NK-92 (cell line): Measurements from ENCODE around the gene BNC2.

Source experiments
- DNase-seq: peaks from one replicate; lab custom pipeline; 2025; ENCODE audit not compliant: unreplicated experiment; lab: John Stamatoyannopoulos, UW

The BNC2 gene

GRCh38 chr9:16817514-16817913 is 53.0 kb downstream of the BNC2 start:
- DNase-seq = no peak

- DNase-seq = no peak
These were observed 53.5 kb downstream of the BNC2 start for GRCh38 chr9:16817002-16817401.

- DNase-seq = no peak
These were observed 54.5 kb downstream of the BNC2 start for GRCh38 chr9:16816011-16816410.

GRCh38 chr9:16815079-16815478 is 55.4 kb downstream of the BNC2 start:
- DNase-seq = no peak

- DNase-seq = no peak
These were observed 56.6 kb downstream of the BNC2 start for GRCh38 chr9:16813838-16814237.

GRCh38 chr9:16811987-16812685 is 58.3 kb downstream of the BNC2 start:
- no peak for DNase-seq

- DNase-seq = no peak
These were observed 60.4 kb downstream of the BNC2 start for GRCh38 chr9:16809912-16810610.

GRCh38 chr9:16806674-16807073 is 63.8 kb downstream of the BNC2 start:
- no peak for DNase-seq

GRCh38 chr9:16803648-16804047 is 66.8 kb downstream of the BNC2 start:
- no peak for DNase-seq

- no peak for DNase-seq
These were observed 68.5 kb downstream of the BNC2 start for GRCh38 chr9:16801871-16802466.

- no peak for DNase-seq
These were observed 74.1 kb downstream of the BNC2 start for GRCh38 chr9:16796304-16796825.

- DNase-seq = no peak
These were observed 75.4 kb downstream of the BNC2 start for GRCh38 chr9:16794871-16795639.

- no peak for DNase-seq
These were observed 76.4 kb downstream of the BNC2 start for GRCh38 chr9:16794103-16794502.

GRCh38 chr9:16787724-16788123 is 82.7 kb downstream of the BNC2 start:
- DNase-seq = no peak

GRCh38 chr9:16784002-16784401 is 86.5 kb downstream of the BNC2 start:
- no peak for DNase-seq

- DNase-seq = no peak
These were observed 88.0 kb downstream of the BNC2 start for GRCh38 chr9:16782490-16782889.

- DNase-seq = no peak
These were observed 95.1 kb downstream of the BNC2 start for GRCh38 chr9:16775330-16775729.

- no peak for DNase-seq
These were observed 96.9 kb downstream of the BNC2 start for GRCh38 chr9:16773617-16774016.

GRCh38 chr9:16773116-16773515 is 97.4 kb downstream of the BNC2 start:
- no peak for DNase-seq

GRCh38 chr9:16771356-16771755 is 99.1 kb downstream of the BNC2 start:
- no peak for DNase-seq

- no peak for DNase-seq
These were observed 101.2 kb downstream of the BNC2 start for GRCh38 chr9:16769291-16769690.
